DOHH2 (cell line): ENCODE data around the gene SLC9A1.

Experiments used
- CTCF ChIP-seq: fragments of 200-600 bp; sonication (generic); IDR thresholded peaks from one replicate; pipeline ENCODE4 v1.5.1; 2014; ENCODE audit warnings: antibody characterized with exemption, mild to moderate bottlenecking, low read depth, low read length; ENCODE audit not compliant: poor library complexity, severe bottlenecking
- EZH2phosphoT487 ChIP-seq: fragments of 200-600 bp; sonication (generic); IDR thresholded peaks from 2 replicates; pipeline ENCODE4 v1.6.1; 2017; ENCODE audit warnings: borderline replicate concordance, mild to moderate bottlenecking, antibody characterized with exemption, low read length, moderate library complexity, mixed read lengths

- no peak for TF ChIP-seq CTCF
- TF ChIP-seq EZH2phosphoT487, result no peak
Observed at GRCh38 chr1:27149762-27150113, 5.2 kb downstream of the SLC9A1 start.
